Measurements from ENCODE around the gene ZNF17.
"Not testable (repeated sequence)": the region's sequence is repeated elsewhere in the genome, so short reads cannot be mapped to it uniquely, and the experiment has no call there.

ZNF17 gene

GRCh38 chr19:57410877-57411671, at the start of gene ZNF17:
TSS of gene ZNF17 (plus strand) at chr19:57411161. CDS start at chr19:57413616, 2,455 bp downstream.
- DNase-seq (ENCODE audit: extremely low read depth in 1 of 2, low read depth in 1 of 2) = peak; percentile 76 to 89

GRCh38 chr19:57362419-57362818, 48.5 kb upstream of the ZNF17 start:
- no peak for DNase-seq (ENCODE audit: extremely low read depth in 1 of 2, low read depth in 1 of 2)

- peak; percentile 94 to 96 for DNase-seq (ENCODE audit: extremely low read depth in 1 of 2, low read depth in 1 of 2)
These were observed 47.8 kb upstream of the ZNF17 start, which contains the start of the genes TRAPPC2B and ZNF547 for GRCh38 chr19:57362997-57363687. TSS of gene TRAPPC2B (plus strand) at chr19:57363551. CDS start at chr19:57364834, 1,283 bp downstream. TSS of gene ZNF547 (plus strand) at chr19:57363551. CDS start at chr19:57368556, 5,005 bp downstream.

- no peak for DNase-seq (ENCODE audit: extremely low read depth in 1 of 2, low read depth in 1 of 2)
These were observed 47.2 kb upstream of the ZNF17 start for GRCh38 chr19:57363688-57364181.

GRCh38 chr19:57366776-57367175, 44.2 kb upstream of the ZNF17 start:
- DNase-seq (ENCODE audit: extremely low read depth in 1 of 2, low read depth in 1 of 2) = no peak

- DNase-seq (ENCODE audit: extremely low read depth in 1 of 2, low read depth in 1 of 2) = no peak
These were observed 36.8 kb upstream of the ZNF17 start for GRCh38 chr19:57374179-57374578.

- not testable (repeated sequence) for DNase-seq (ENCODE audit: extremely low read depth in 1 of 2, low read depth in 1 of 2)
These were observed 36.3 kb upstream of the ZNF17 start for GRCh38 chr19:57374647-57375046.

- no peak for DNase-seq (ENCODE audit: extremely low read depth in 1 of 2, low read depth in 1 of 2)
These were observed 34.8 kb upstream of the ZNF17 start for GRCh38 chr19:57376151-57376550.

GRCh38 chr19:57377498-57378146, 33.3 kb upstream of the ZNF17 start:
- no peak for DNase-seq (ENCODE audit: extremely low read depth in 1 of 2, low read depth in 1 of 2)

GRCh38 chr19:57380923-57381322, 30.0 kb upstream of the ZNF17 start:
- DNase-seq (ENCODE audit: extremely low read depth in 1 of 2, low read depth in 1 of 2) = no peak

- DNase-seq (ENCODE audit: extremely low read depth in 1 of 2, low read depth in 1 of 2) = no peak
These were observed 28.0 kb upstream of the ZNF17 start for GRCh38 chr19:57382806-57383488.

GRCh38 chr19:57389194-57389729, 21.7 kb upstream of the ZNF17 start:
- DNase-seq (ENCODE audit: extremely low read depth in 1 of 2, low read depth in 1 of 2) = no peak

GRCh38 chr19:57389730-57390598, 21.0 kb upstream of the ZNF17 start, which contains the start of gene ZNF548:
TSS of gene ZNF548 (plus strand) at chr19:57389854. CDS start at chr19:57390100, 246 bp downstream.
- DNase-seq (ENCODE audit: extremely low read depth in 1 of 2, low read depth in 1 of 2) = peak; percentile 94 to 96

- DNase-seq (ENCODE audit: extremely low read depth in 1 of 2, low read depth in 1 of 2) = no peak
These were observed 15.3 kb upstream of the ZNF17 start for GRCh38 chr19:57395710-57396109.

- DNase-seq (ENCODE audit: extremely low read depth in 1 of 2, low read depth in 1 of 2) = no peak
These were observed 12.1 kb upstream of the ZNF17 start for GRCh38 chr19:57398868-57399267.

- DNase-seq (ENCODE audit: extremely low read depth in 1 of 2, low read depth in 1 of 2) = no peak
These were observed 7.0 kb upstream of the ZNF17 start for GRCh38 chr19:57403737-57404563.

GRCh38 chr19:57406516-57407123, 4.3 kb upstream of the ZNF17 start:
- DNase-seq (ENCODE audit: extremely low read depth in 1 of 2, low read depth in 1 of 2) = peak; percentile 43 to 49

- no peak for DNase-seq (ENCODE audit: extremely low read depth in 1 of 2, low read depth in 1 of 2)
These were observed 8.5 kb downstream of the ZNF17 start for GRCh38 chr19:57419439-57419838.

All from stimulated activated CD8-positive, alpha-beta memory T cell treated with anti-CD3 and anti-CD28 coated beads, Interleukin-7, amount 100 ng/mL, for 48 hours (primary cell).